H9 (cell line): ENCODE measurements around the gene OSGIN1. TPM values are rescaled to one million over a fixed set of nuclear protein-coding genes. Genes with fewer than 3 reads are reported as not detected.
A peak's percentile ranks its signal among the peaks of the same experiment; 100 is the strongest.

Experiments
- DNase-seq: peaks from one replicate; pipeline ENCODE4 v3.0.0-alpha.2; 2017
- H2AFZ ChIP-seq: one replicate; pipeline ENCODE4 v1.6.1; 2013; ENCODE audit warnings: mild to moderate bottlenecking, low read length, control low read depth, moderate library complexity
- H2AK5ac ChIP-seq: 2 replicates; pipeline ENCODE4 v1.6.1; 2013; ENCODE audit warnings: low read length, control low read depth, mixed read lengths; ENCODE audit not compliant: insufficient read length
- H2BK120ac ChIP-seq: one replicate; pipeline ENCODE4 v1.6.1; 2013; ENCODE audit warnings: low read depth, mild to moderate bottlenecking, low read length, control low read depth, inconsistent platforms; ENCODE audit not compliant: poor library complexity, severe bottlenecking
- H2BK12ac ChIP-seq: 2 replicates; pipeline ENCODE4 v1.6.1; 2013; ENCODE audit warnings: low read length, control low read depth, mixed read lengths, low read depth; ENCODE audit not compliant: insufficient read length
- H2BK15ac ChIP-seq: 2 replicates; pipeline ENCODE4 v1.6.1; 2013; ENCODE audit warnings: low read depth, low read length, control low read depth
- H2BK20ac ChIP-seq: one replicate; pipeline ENCODE4 v1.6.1; 2013; ENCODE audit warnings: low read depth, mild to moderate bottlenecking, low read length, control low read depth, inconsistent platforms; ENCODE audit not compliant: poor library complexity, severe bottlenecking
- H2BK5ac ChIP-seq: 2 replicates; pipeline ENCODE4 v1.6.1; 2013; ENCODE audit warnings: low read length, control low read depth, mixed read lengths; ENCODE audit not compliant: insufficient read length
- H3K14ac ChIP-seq: 2 replicates; pipeline ENCODE4 v1.6.1; 2013; ENCODE audit warnings: low read length, control low read depth; ENCODE audit not compliant: insufficient read depth
- H3K18ac ChIP-seq: 2 replicates; pipeline ENCODE4 v1.6.1; 2013; ENCODE audit warnings: low read depth, mild to moderate bottlenecking, mixed read lengths, low read length, control low read depth; ENCODE audit not compliant: insufficient read length
- H3K23ac ChIP-seq: 2 replicates; pipeline ENCODE4 v1.6.1; 2013; ENCODE audit warnings: low read length, control low read depth, mixed read lengths, low read depth; ENCODE audit not compliant: insufficient read length
- H3K23me2 ChIP-seq: 2 replicates; pipeline ENCODE4 v1.6.1; 2013; ENCODE audit warnings: low read depth, mild to moderate bottlenecking, mixed read lengths, low read length, control low read depth; ENCODE audit not compliant: insufficient read length, poor library complexity, severe bottlenecking
- H3K27ac ChIP-seq: 2 replicates; pipeline ENCODE4 v1.5.1; 2013; ENCODE audit warnings: low read length, control low read depth, mixed read lengths, low read depth; ENCODE audit not compliant: insufficient read length
- H3K27me3 ChIP-seq: 2 replicates; pipeline ENCODE4 v1.6.1; 2013; ENCODE audit warnings: low read length, control low read depth, inconsistent platforms; ENCODE audit not compliant: insufficient read depth
- H3K4ac ChIP-seq: 2 replicates; pipeline ENCODE4 v1.6.1; 2013; ENCODE audit warnings: low read depth, mild to moderate bottlenecking, control low read depth, inconsistent platforms, low read length, moderate library complexity
- H3K4me1 ChIP-seq: 2 replicates; pipeline ENCODE4 v1.6.1; 2013; ENCODE audit warnings: low read length, control low read depth, inconsistent platforms; ENCODE audit not compliant: insufficient read depth
- H3K4me2 ChIP-seq: 2 replicates; pipeline ENCODE4 v1.6.1; 2013; ENCODE audit warnings: low read length, control low read depth, mixed read lengths; ENCODE audit not compliant: insufficient read length, insufficient read depth
- H3K56ac ChIP-seq: 2 replicates; pipeline ENCODE4 v1.6.1; 2013; ENCODE audit warnings: low read depth, mild to moderate bottlenecking, mixed read lengths, low read length, control low read depth; ENCODE audit not compliant: insufficient read length
- H3K79me1 ChIP-seq: 2 replicates; pipeline ENCODE4 v1.6.1; 2013; ENCODE audit warnings: low read depth, mild to moderate bottlenecking, moderate library complexity, low read length, control low read depth, inconsistent platforms; ENCODE audit not compliant: insufficient read depth, poor library complexity, severe bottlenecking
- H3K79me2 ChIP-seq: 2 replicates; pipeline ENCODE4 v1.6.1; 2013; ENCODE audit warnings: low read length, control low read depth, inconsistent platforms; ENCODE audit not compliant: insufficient read depth
- H3K9ac ChIP-seq: 2 replicates; pipeline ENCODE4 v1.6.1; 2013; ENCODE audit warnings: low read length, control low read depth, mixed read lengths; ENCODE audit not compliant: insufficient read length; ENCODE audit errors: extremely low read depth
- H3K9me3 ChIP-seq: one replicate; pipeline ENCODE4 v1.6.1; 2013; ENCODE audit warnings: low read depth, low read length, inconsistent platforms; ENCODE audit not compliant: control insufficient read depth
- H3T11ph ChIP-seq: one replicate; pipeline ENCODE4 v1.6.1; 2013; ENCODE audit warnings: mild to moderate bottlenecking, low read length, control low read depth, inconsistent platforms
- H4K20me1 ChIP-seq: one replicate; pipeline ENCODE4 v1.6.1; 2013; ENCODE audit not compliant: control insufficient read depth, insufficient read length, insufficient read depth
- H4K5ac ChIP-seq: 2 replicates; pipeline ENCODE4 v1.6.1; 2013; ENCODE audit warnings: low read depth, mild to moderate bottlenecking, mixed read lengths, low read length, control low read depth; ENCODE audit not compliant: insufficient read length
- H4K8ac ChIP-seq: replicated peaks from 2 replicates; pipeline ENCODE4 v1.6.1; 2013; ENCODE audit warnings: low read length, control low read depth, mixed read lengths, low read depth; ENCODE audit not compliant: insufficient read length
- H4K91ac ChIP-seq: 2 replicates; pipeline ENCODE4 v1.6.1; 2013; ENCODE audit warnings: low read depth, mild to moderate bottlenecking, moderate library complexity, mixed read lengths, low read length, control low read depth; ENCODE audit not compliant: insufficient read length
- H3K27ac Mint-ChIP-seq, 3 experiments: 2 replicates in 2 of 3; 3 replicates in 1 of 3; pipeline ENCODE4 v1.8.0; 2020 to 2021; ENCODE audit warnings: mixed read lengths in 3 of 3, mild to moderate bottlenecking in 1 of 3, moderate library complexity in 1 of 3
- H3K27me3 Mint-ChIP-seq: 2 replicates; pipeline ENCODE4 v1.8.0; 2021; ENCODE audit warnings: low read depth, mild to moderate bottlenecking, moderate library complexity, mixed read lengths
- H3K36me3 Mint-ChIP-seq, 3 experiments: 2 replicates in 2 of 3; 3 replicates in 1 of 3; pipeline ENCODE4 v1.8.0; 2020 to 2021; ENCODE audit warnings: low read depth in 3 of 3, mixed read lengths in 3 of 3; ENCODE audit not compliant: insufficient read depth in 1 of 3
- H3K4me1 Mint-ChIP-seq, 2 experiments: 2 replicates each; pipeline ENCODE4 v1.8.0; 2020; ENCODE audit warnings: mixed read lengths in 2 of 2
- H3K4me3 Mint-ChIP-seq, 2 experiments: 2 replicates in 1 of 2; 3 replicates in 1 of 2; pipeline ENCODE4 v1.8.0; 2020 to 2021; ENCODE audit warnings: mild to moderate bottlenecking in 2 of 2, mixed read lengths in 2 of 2, moderate library complexity in 1 of 2
- H3K9me3 Mint-ChIP-seq, 2 experiments: 2 replicates in 1 of 2; 3 replicates in 1 of 2; pipeline ENCODE4 v1.8.0; 2020; ENCODE audit warnings: mild to moderate bottlenecking in 2 of 2, mixed read lengths in 2 of 2, moderate library complexity in 1 of 2
- CTCF ChIP-seq: fragments of 200-600 bp; sonication (generic); conservative IDR thresholded peaks from 3 replicates; pipeline ENCODE4 v1.8.0; 2021; ENCODE audit warnings: antibody characterized with exemption, mild to moderate bottlenecking
- WGBS: extraction: QIAGEN DNeasy Blood & Tissue Kit; methylation state at CpG from one replicate; pipeline ENCODE4 v1.1.7; 2013; ENCODE audit warnings: missing lambda C conversion rate, low lambda C conversion rate, mixed read lengths; ENCODE audit not compliant: insufficient read length; ENCODE audit errors: extremely low coverage; 5-methylcytosine and 5-hydroxymethylcytosine counted together
- total RNA-seq: library from RNA; stranded (reverse); gene quantifications from 2 replicates; pipeline ENCODE4 v1.2.1, GENCODE V29; 2021

OSGIN1 gene
- total RNA-seq, 1 experiment from 2014 or later = 0.63 TPM

GRCh38 chr16:83968306-83968851 lies 15.3 kb downstream of the OSGIN1 start:
- no peak overlapping the region for H3K56ac ChIP-seq
- H4K20me1 ChIP-seq = peaks cover 3% of the 10 kb centered on the region
- no peak overlapping the region for H4K8ac ChIP-seq
- H3K18ac ChIP-seq = no peak overlapping the region
- Mint-ChIP-seq H3K4me1 (peaks cover 9 to 39% of the 10 kb centered on the region in 2 experiments), H3K27ac (no peak overlapping the region), H3K36me3 (no peaks in the 10 kb centered on the region), H3K9me3 (no peaks in the 10 kb centered on the region; a peak in 1 of 5 replicates), H3K27me3 (peaks cover 13% of the 10 kb centered on the region), H3K4me3 (peak overlapping the region; percentile 68 to 83; a peak in 3 of 5 replicates)
- no peak overlapping the region for H2BK120ac ChIP-seq
- no peaks in the 10 kb centered on the region for H3K79me1 ChIP-seq
- no peaks in the 10 kb centered on the region for H3K9me3 ChIP-seq
- H3T11ph ChIP-seq = no peak overlapping the region
- H3K4me2 ChIP-seq = no peak overlapping the region
- H3K79me2 ChIP-seq = no peaks in the 10 kb centered on the region
- no peak overlapping the region for H4K5ac ChIP-seq
- no peak overlapping the region for H4K91ac ChIP-seq
- no peak overlapping the region for H3K14ac ChIP-seq
- no peak for DNase-seq
- no peak overlapping the region for H3K27ac ChIP-seq
- peaks cover 6% of the 10 kb centered on the region for H3K23me2 ChIP-seq
- no peak overlapping the region for H2BK20ac ChIP-seq
- WGBS = no CpG with 5 or more reads among the region's 87 CpGs
- H3K4me1 ChIP-seq = no peaks in the 10 kb centered on the region
- H2AFZ ChIP-seq = no peak overlapping the region
- TF ChIP-seq CTCF = no peak
- peaks cover 2% of the 10 kb centered on the region; the same call in 1 of the 2 replicates for H3K27me3 ChIP-seq
- H3K4ac ChIP-seq = no peak overlapping the region
- no peak overlapping the region for H3K9ac ChIP-seq
- H2BK12ac ChIP-seq = no peak overlapping the region
- no peak overlapping the region for H2BK15ac ChIP-seq
- H3K23ac ChIP-seq = no peak overlapping the region
- no peak overlapping the region for H2BK5ac ChIP-seq
- no peak overlapping the region for H2AK5ac ChIP-seq
